Osteoblast (primary cell): ENCODE data around the gene GNAZ. TPM values are rescaled to one million over a fixed set of nuclear protein-coding genes. Genes with fewer than 3 reads are reported as not detected.

Experiments
- DNase-seq: peaks from one replicate; pipeline ENCODE4 v3.0.0; 2011; ENCODE audit warnings: low spot score, mixed read lengths; ENCODE audit not compliant: insufficient read length; ENCODE audit errors: missing footprints
- H2AFZ ChIP-seq: 2 replicates; pipeline ENCODE4 v1.6.0; 2011; ENCODE audit warnings: mild to moderate bottlenecking, low read length
- H3K27ac ChIP-seq: 2 replicates; pipeline ENCODE4 v1.5.1; 2011; ENCODE audit warnings: mild to moderate bottlenecking, low read depth, low read length, moderate library complexity
- H3K27me3 ChIP-seq: 2 replicates; pipeline ENCODE4 v1.6.0; 2012; ENCODE audit warnings: mild to moderate bottlenecking, control low read depth, inconsistent platforms, low read length, moderate library complexity; ENCODE audit not compliant: insufficient read depth
- H3K36me3 ChIP-seq: 2 replicates; pipeline ENCODE4 v1.5.1; 2011; ENCODE audit warnings: mild to moderate bottlenecking, low read length, control low read depth, moderate library complexity; ENCODE audit not compliant: insufficient read depth
- H3K4me1 ChIP-seq: 2 replicates; pipeline ENCODE4 v1.5.1; 2011; ENCODE audit warnings: mild to moderate bottlenecking, low read length, control low read depth, moderate library complexity; ENCODE audit not compliant: insufficient read depth
- H3K4me2 ChIP-seq: 2 replicates; pipeline ENCODE4 v1.6.0; 2011; ENCODE audit warnings: mild to moderate bottlenecking, low read length; ENCODE audit not compliant: insufficient read depth
- H3K4me3 ChIP-seq: fragments of 200-600 bp; sonication (generic); 3 replicates; pipeline ENCODE4 v1.5.1; 2012; ENCODE audit warnings: mild to moderate bottlenecking, low read length, inconsistent platforms; ENCODE audit not compliant: insufficient read depth
- H3K79me2 ChIP-seq: 2 replicates; pipeline ENCODE4 v1.6.0; 2012; ENCODE audit warnings: mild to moderate bottlenecking, low read length, control low read depth, inconsistent platforms; ENCODE audit not compliant: insufficient read depth
- H3K9me3 ChIP-seq: 2 replicates; pipeline ENCODE4 v1.5.1; 2011; ENCODE audit warnings: low read depth, low read length, control low read depth
- H4K20me1 ChIP-seq: 2 replicates; pipeline ENCODE4 v1.6.0; 2012; ENCODE audit warnings: mild to moderate bottlenecking, low read length, control low read depth; ENCODE audit not compliant: insufficient read depth
- total RNA-seq: library from RNA; depleted of rRNA; stranded (reverse); fragments of >200 nt; gene quantifications from 2 replicates; pipeline ENCODE4 v1.2.3, GENCODE V29; 2012
- TF ChIP-seq, protein P1 (sequence below): IDR thresholded peaks from 2 replicates; pipeline ENCODE4 v1.5.1; 2011; ENCODE audit warnings: mild to moderate bottlenecking, low read depth, low read length, moderate library complexity; ENCODE audit errors: extremely low read depth

The GNAZ gene
- total RNA-seq, 1 donor = 0.72 TPM

DNA sequence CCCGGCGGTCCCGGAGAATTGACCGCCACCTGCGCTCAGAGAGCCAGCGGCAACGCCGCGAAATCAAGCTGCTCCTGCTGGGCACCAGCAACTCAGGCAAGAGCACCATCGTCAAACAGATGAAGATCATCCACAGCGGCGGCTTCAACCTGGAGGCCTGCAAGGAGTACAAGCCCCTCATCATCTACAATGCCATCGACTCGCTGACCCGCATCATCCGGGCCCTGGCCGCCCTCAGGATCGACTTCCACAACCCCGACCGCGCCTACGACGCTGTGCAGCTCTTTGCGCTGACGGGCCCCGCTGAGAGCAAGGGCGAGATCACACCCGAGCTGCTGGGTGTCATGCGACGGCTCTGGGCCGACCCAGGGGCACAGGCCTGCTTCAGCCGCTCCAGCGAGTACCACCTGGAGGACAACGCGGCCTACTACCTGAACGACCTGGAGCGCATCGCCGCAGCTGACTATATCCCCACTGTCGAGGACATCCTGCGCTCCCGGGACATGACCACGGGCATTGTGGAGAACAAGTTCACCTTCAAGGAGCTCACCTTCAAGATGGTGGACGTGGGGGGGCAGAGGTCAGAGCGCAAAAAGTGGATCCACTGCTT is 25.5 kb downstream of the GNAZ start:
- Histone ChIP-seq H3K4me2 (no peak overlapping the region), H3K27me3 (no peaks in the 10 kb centered on the region), H2AFZ (no peak overlapping the region), H3K9me3 (no peaks in the 10 kb centered on the region), H3K27ac (no peak overlapping the region), H3K4me3 (no peak overlapping the region), H3K79me2 (no peaks in the 10 kb centered on the region), H4K20me1 (no peaks in the 10 kb centered on the region), H3K4me1 (no peaks in the 10 kb centered on the region), H3K36me3 (no peaks in the 10 kb centered on the region)
- no peak for DNase-seq
- TF ChIP-seq, protein P1, sequence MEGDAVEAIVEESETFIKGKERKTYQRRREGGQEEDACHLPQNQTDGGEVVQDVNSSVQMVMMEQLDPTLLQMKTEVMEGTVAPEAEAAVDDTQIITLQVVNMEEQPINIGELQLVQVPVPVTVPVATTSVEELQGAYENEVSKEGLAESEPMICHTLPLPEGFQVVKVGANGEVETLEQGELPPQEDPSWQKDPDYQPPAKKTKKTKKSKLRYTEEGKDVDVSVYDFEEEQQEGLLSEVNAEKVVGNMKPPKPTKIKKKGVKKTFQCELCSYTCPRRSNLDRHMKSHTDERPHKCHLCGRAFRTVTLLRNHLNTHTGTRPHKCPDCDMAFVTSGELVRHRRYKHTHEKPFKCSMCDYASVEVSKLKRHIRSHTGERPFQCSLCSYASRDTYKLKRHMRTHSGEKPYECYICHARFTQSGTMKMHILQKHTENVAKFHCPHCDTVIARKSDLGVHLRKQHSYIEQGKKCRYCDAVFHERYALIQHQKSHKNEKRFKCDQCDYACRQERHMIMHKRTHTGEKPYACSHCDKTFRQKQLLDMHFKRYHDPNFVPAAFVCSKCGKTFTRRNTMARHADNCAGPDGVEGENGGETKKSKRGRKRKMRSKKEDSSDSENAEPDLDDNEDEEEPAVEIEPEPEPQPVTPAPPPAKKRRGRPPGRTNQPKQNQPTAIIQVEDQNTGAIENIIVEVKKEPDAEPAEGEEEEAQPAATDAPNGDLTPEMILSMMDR = no peak

DNA sequence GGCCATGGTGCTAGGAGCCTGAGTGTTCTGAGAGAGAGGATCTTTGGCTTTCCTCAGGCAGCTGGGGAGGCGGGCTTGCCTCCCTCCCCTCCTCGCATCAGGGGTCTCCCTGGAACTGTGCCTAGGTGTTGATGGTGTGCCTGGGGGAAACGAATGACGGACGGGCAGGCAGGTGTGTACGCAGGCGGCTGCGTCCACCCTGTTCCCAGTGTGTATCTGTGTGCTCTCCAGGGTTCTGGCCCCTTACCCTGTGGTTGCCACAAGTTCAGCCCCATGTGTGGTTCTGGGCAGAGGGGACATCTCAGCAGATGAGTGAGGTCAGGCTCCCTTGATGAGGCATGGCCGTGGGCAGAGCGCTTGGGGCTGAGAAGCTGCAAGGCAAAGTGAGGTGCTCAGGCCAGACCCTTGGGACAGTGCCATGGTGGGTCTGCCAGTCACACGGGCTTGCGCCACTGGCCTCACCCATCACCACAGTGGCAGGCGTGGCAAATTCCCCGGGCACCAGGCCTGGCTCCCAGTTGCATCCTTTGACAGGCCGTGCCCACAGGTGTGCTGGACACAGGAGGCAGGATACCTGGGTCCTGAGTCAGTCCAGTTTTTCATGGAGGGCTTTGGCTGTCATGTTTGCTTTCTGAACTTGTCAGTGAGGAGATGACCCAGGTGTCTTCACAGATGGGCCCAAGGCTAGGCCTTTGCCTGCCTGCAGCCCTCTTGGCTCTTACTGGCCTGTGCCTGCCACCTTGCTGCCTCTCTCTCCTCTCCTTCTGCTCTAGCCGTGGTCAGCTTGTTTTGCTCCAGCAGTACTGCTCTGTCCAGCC is 27.3 kb downstream of the GNAZ start:
- DNase-seq = no peak
- Histone ChIP-seq H2AFZ (no peak overlapping the region), H3K79me2 (no peaks in the 10 kb centered on the region), H3K9me3 (no peaks in the 10 kb centered on the region), H3K4me1 (no peaks in the 10 kb centered on the region), H3K27ac (no peak overlapping the region), H3K4me2 (no peak overlapping the region), H3K36me3 (no peaks in the 10 kb centered on the region), H3K27me3 (no peaks in the 10 kb centered on the region), H3K4me3 (no peak overlapping the region), H4K20me1 (no peaks in the 10 kb centered on the region)
- TF ChIP-seq, protein P1 = no peak

DNA sequence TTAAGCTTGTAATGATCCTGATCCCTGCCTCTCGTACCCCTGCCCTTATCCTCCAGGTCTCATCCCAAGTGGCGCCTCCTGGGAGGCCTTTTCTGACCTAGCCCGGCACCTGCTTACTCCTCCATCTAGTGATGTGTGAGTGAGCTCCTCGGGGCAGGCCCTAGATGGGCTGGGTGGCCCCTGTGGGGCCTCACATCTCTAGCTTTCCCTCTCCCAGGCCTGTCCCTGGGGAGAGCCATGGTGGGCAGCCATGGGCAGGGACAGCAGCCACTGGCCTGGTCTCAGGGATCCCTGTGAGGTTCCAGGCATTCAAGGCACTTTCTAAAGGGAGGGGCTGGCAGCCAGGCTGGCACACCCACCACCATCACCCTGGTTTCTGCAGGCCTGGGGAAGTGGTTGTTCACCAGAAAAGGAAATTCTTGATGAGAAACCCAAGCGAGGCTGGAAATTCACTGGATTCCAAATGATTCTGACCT is 27.9 kb downstream of the GNAZ start:
- Histone ChIP-seq H3K79me2 (no peaks in the 10 kb centered on the region), H3K36me3 (no peaks in the 10 kb centered on the region), H3K4me1 (no peaks in the 10 kb centered on the region), H3K27me3 (no peaks in the 10 kb centered on the region), H3K27ac (no peak overlapping the region), H4K20me1 (no peaks in the 10 kb centered on the region), H3K9me3 (no peaks in the 10 kb centered on the region), H2AFZ (no peak overlapping the region), H3K4me3 (no peak overlapping the region), H3K4me2 (no peak overlapping the region)
- no peak for DNase-seq
- TF ChIP-seq, protein P1 = no peak

DNA sequence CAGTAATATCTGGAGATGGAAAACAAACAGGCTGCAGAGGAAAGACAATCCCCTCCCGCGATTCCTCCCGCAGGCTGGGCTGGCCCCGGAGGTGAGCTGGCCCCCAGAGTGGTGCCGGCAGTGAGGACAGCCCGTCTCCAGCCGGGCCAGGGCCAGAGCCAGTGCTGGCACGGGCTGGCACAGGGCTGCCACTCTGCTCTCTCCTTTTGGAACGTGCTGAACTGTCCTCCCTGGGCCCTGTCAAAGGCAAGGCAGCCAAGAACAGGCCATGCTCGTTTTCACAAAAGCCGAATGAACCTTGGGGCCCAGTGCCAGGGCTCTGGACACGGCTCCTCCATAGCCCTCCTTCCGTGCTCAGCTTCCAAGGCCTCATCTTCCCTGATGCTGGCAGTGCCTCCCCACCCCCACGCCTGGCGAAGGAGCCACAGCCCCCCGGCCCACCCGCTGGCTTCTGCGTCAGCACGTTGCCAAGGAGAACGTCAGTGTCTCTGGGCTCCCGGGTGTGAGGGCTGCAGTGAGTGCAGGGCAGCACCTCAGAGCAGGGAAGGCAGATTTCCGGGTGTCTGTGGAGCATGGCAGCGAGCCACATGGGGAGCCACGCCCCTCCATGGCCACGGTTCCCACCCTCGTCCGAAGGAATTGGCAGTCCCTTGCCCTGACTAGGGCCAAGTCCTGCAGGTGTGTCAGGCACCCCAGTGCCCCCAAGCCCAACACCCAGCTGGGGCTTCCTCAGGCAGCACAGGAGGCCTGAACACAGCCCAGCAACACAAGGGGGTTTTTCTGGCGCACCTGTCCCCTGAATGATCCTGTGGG is 28.6 kb downstream of the GNAZ start:
- H3K27ac ChIP-seq = no peak overlapping the region
- no peaks in the 10 kb centered on the region for H3K79me2 ChIP-seq
- DNase-seq = no peak
- H3K4me1 ChIP-seq = no peaks in the 10 kb centered on the region
- H3K9me3 ChIP-seq = no peaks in the 10 kb centered on the region
- H3K4me2 ChIP-seq = no peak overlapping the region
- no peak overlapping the region for H3K4me3 ChIP-seq
- TF ChIP-seq, protein P1 = no peak
- no peaks in the 10 kb centered on the region for H3K36me3 ChIP-seq
- no peak overlapping the region for H2AFZ ChIP-seq
- H3K27me3 ChIP-seq = no peaks in the 10 kb centered on the region
- H4K20me1 ChIP-seq = no peaks in the 10 kb centered on the region
